ENCODE measurements around the gene ZMAT5.

ZMAT5 gene

DNA sequence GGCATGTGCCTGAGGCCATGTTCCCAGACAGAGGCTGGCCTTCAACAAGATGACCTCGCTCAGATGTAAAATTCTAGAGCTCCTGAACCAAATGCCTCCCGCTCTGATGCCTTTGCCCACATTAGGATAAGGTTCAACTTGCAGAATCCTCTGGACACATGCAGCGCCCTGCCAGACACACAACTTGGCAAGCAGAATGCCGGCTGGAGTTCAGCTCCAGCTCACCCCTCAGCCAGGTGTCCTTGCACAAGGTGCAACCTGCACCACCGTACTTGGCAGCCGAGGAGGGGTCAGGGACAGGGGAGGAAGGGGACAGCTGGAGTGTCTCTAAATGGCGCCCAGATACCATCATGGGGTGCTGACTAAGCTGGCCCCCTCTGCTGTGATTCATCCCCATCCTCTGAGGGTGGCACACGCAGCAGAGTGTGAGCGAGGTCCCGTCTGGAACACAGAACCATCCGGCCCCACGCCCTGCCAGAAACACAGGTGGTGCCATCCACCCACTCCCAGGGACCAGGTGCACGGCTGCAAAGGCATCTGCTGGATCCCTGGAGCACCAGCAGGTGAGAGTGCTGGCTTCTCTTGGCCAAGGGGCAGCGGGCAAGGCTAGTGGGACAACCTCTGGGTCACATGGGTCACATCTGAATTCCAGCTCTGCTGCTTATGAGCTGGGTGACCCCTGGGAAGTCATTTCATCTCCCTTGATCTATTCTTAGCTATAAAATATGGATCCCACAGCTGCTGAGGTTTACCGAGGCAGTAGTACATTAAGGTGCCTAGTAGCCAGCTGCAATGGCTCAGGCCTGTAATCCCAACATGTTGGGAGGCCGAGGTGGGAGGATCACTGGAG lies 12.8 kb downstream of the ZMAT5 start:
- no peaks in the 10 kb centered on the region for H3K4me1 ChIP-seq (ENCODE audit: control insufficient read depth, insufficient read depth, low read length, unreplicated experiment)
- H3K27me3 ChIP-seq (ENCODE audit: insufficient read depth, low read length): no peaks in the 10 kb centered on the region
- no peak overlapping the region for H3K27ac ChIP-seq (ENCODE audit: low read depth, low read length)
- no peaks in the 10 kb centered on the region for H3K79me2 ChIP-seq (ENCODE audit: control insufficient read depth, insufficient read depth, low read length, unreplicated experiment)
- no peak overlapping the region for H2AFZ ChIP-seq (ENCODE audit: low read length, unreplicated experiment)
- no peak overlapping the region for H3K4me3 ChIP-seq (ENCODE audit: low read depth, low read length)
- H3K36me3 ChIP-seq (ENCODE audit: insufficient read depth, low read length): no peaks in the 10 kb centered on the region

GRCh38 chr22:29751669-29752068 lies 15.1 kb downstream of the ZMAT5 start:
- no peaks in the 10 kb centered on the region for H3K27me3 ChIP-seq (ENCODE audit: insufficient read depth, low read length)
- no peaks in the 10 kb centered on the region for H3K36me3 ChIP-seq (ENCODE audit: insufficient read depth, low read length)
- no peak overlapping the region for H3K4me3 ChIP-seq (ENCODE audit: low read depth, low read length)
- H2AFZ ChIP-seq (ENCODE audit: low read length, unreplicated experiment): no peak overlapping the region
- H3K4me1 ChIP-seq (ENCODE audit: control insufficient read depth, insufficient read depth, low read length, unreplicated experiment): no peaks in the 10 kb centered on the region
- no peaks in the 10 kb centered on the region for H3K79me2 ChIP-seq (ENCODE audit: control insufficient read depth, insufficient read depth, low read length, unreplicated experiment)
- H3K27ac ChIP-seq (ENCODE audit: low read depth, low read length): no peak overlapping the region

GRCh38 chr22:29750559-29751538 lies 16.0 kb downstream of the ZMAT5 start:
- Histone ChIP-seq H3K4me3 (ENCODE audit: low read depth, low read length) (no peak overlapping the region), H3K79me2 (ENCODE audit: control insufficient read depth, insufficient read depth, low read length, unreplicated experiment) (no peaks in the 10 kb centered on the region), H3K27ac (ENCODE audit: low read depth, low read length) (no peak overlapping the region), H3K36me3 (ENCODE audit: insufficient read depth, low read length) (no peaks in the 10 kb centered on the region), H2AFZ (ENCODE audit: low read length, unreplicated experiment) (no peak overlapping the region), H3K27me3 (ENCODE audit: insufficient read depth, low read length) (no peaks in the 10 kb centered on the region), H3K4me1 (ENCODE audit: control insufficient read depth, insufficient read depth, low read length, unreplicated experiment) (no peaks in the 10 kb centered on the region)

- Histone ChIP-seq H3K27ac (ENCODE audit: low read depth, low read length) (no peak overlapping the region), H3K4me1 (ENCODE audit: control insufficient read depth, insufficient read depth, low read length, unreplicated experiment) (peaks cover under 1% of the 10 kb centered on the region), H3K27me3 (ENCODE audit: insufficient read depth, low read length) (no peaks in the 10 kb centered on the region), H3K4me3 (ENCODE audit: low read depth, low read length) (no peak overlapping the region), H2AFZ (ENCODE audit: low read length, unreplicated experiment) (no peak overlapping the region), H3K79me2 (ENCODE audit: control insufficient read depth, insufficient read depth, low read length, unreplicated experiment) (no peaks in the 10 kb centered on the region), H3K36me3 (ENCODE audit: insufficient read depth, low read length) (no peaks in the 10 kb centered on the region)
Measured at GRCh38 chr22:29750029-29750428, 16.8 kb downstream of the ZMAT5 start.

- Histone ChIP-seq H2AFZ (ENCODE audit: low read length, unreplicated experiment) (no peak overlapping the region), H3K4me1 (ENCODE audit: control insufficient read depth, insufficient read depth, low read length, unreplicated experiment) (peaks cover 2% of the 10 kb centered on the region), H3K27me3 (ENCODE audit: insufficient read depth, low read length) (no peaks in the 10 kb centered on the region), H3K4me3 (ENCODE audit: low read depth, low read length) (no peak overlapping the region), H3K27ac (ENCODE audit: low read depth, low read length) (no peak overlapping the region), H3K79me2 (ENCODE audit: control insufficient read depth, insufficient read depth, low read length, unreplicated experiment) (no peaks in the 10 kb centered on the region), H3K36me3 (ENCODE audit: insufficient read depth, low read length) (no peaks in the 10 kb centered on the region)
Measured at GRCh38 chr22:29748248-29748893, 18.4 kb downstream of the ZMAT5 start.

GRCh38 chr22:29747832-29748231 lies 19.0 kb downstream of the ZMAT5 start:
- Histone ChIP-seq H3K4me1 (ENCODE audit: control insufficient read depth, insufficient read depth, low read length, unreplicated experiment) (peaks cover 2% of the 10 kb centered on the region), H3K79me2 (ENCODE audit: control insufficient read depth, insufficient read depth, low read length, unreplicated experiment) (no peaks in the 10 kb centered on the region), H3K27ac (ENCODE audit: low read depth, low read length) (no peak overlapping the region)

DNA sequence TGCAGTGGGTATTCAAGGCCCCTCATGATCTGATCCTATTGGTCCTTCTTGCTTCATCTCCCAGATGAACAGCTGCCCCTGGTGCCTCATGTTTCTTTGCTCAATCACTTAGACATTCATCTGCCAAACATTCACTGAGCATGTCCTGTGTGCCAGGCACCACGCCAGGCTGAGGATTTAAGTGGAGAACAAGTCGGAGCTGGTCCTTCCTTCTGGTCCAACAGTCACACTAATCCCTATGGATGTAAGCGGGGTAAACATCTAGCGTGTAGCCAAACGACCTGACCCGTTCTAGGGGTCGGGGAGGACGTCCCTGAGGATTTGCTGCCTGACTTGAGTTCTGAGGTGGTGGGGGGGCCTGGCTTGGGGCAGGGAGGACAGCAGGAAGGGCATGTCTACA lies 21.9 kb downstream of the ZMAT5 start:
- Histone ChIP-seq H3K36me3 (ENCODE audit: insufficient read depth, low read length) (no peaks in the 10 kb centered on the region), H3K4me3 (ENCODE audit: low read depth, low read length) (no peak overlapping the region), H3K27me3 (ENCODE audit: insufficient read depth, low read length) (no peaks in the 10 kb centered on the region), H3K27ac (ENCODE audit: low read depth, low read length) (no peak overlapping the region), H3K4me1 (ENCODE audit: control insufficient read depth, insufficient read depth, low read length, unreplicated experiment) (peaks cover 2% of the 10 kb centered on the region), H2AFZ (ENCODE audit: low read length, unreplicated experiment) (no peak overlapping the region), H3K79me2 (ENCODE audit: control insufficient read depth, insufficient read depth, low read length, unreplicated experiment) (no peaks in the 10 kb centered on the region)

More at GRCh38 chr22:29747832-29748231, 19.0 kb downstream of the ZMAT5 start:
- H3K27me3 ChIP-seq (ENCODE audit: insufficient read depth, low read length): no peaks in the 10 kb centered on the region
- no peak overlapping the region for H3K4me3 ChIP-seq (ENCODE audit: low read depth, low read length)
- no peak overlapping the region for H2AFZ ChIP-seq (ENCODE audit: low read length, unreplicated experiment)
- H3K36me3 ChIP-seq (ENCODE audit: insufficient read depth, low read length): no peaks in the 10 kb centered on the region

DNA sequence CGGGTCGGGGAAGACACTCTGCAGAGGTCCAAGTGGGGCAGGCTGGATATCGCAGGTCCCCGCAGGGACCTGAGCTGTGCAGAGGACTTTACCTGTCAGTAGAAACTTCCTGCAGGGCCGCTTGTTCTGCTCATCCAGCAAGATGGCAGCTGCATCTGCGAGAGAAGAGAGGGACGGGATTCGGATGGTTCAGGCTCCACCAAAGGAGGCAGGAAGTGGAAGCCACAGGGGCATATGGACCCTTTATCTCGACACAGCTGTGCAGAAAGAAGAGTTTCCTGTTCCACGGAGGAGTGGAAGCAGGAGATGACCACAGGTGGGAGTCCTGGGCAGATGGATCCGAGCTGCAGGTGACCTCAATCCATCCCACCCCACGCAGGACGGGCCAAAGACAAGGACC lies 24.5 kb downstream of the ZMAT5 start:
- no peak overlapping the region for H3K4me3 ChIP-seq (ENCODE audit: low read depth, low read length)
- no peak overlapping the region for H2AFZ ChIP-seq (ENCODE audit: low read length, unreplicated experiment)
- peaks cover 2% of the 10 kb centered on the region for H3K4me1 ChIP-seq (ENCODE audit: control insufficient read depth, insufficient read depth, low read length, unreplicated experiment)
- H3K36me3 ChIP-seq (ENCODE audit: insufficient read depth, low read length): no peaks in the 10 kb centered on the region
- H3K79me2 ChIP-seq (ENCODE audit: control insufficient read depth, insufficient read depth, low read length, unreplicated experiment): no peaks in the 10 kb centered on the region
- H3K27ac ChIP-seq (ENCODE audit: low read depth, low read length): no peak overlapping the region
- no peaks in the 10 kb centered on the region for H3K27me3 ChIP-seq (ENCODE audit: insufficient read depth, low read length)

GRCh38 chr22:29741926-29742325 lies 24.9 kb downstream of the ZMAT5 start:
- Histone ChIP-seq H3K36me3 (ENCODE audit: insufficient read depth, low read length) (no peaks in the 10 kb centered on the region), H3K27ac (ENCODE audit: low read depth, low read length) (no peak overlapping the region), H3K4me1 (ENCODE audit: control insufficient read depth, insufficient read depth, low read length, unreplicated experiment) (peaks cover 2% of the 10 kb centered on the region), H3K27me3 (ENCODE audit: insufficient read depth, low read length) (no peaks in the 10 kb centered on the region), H2AFZ (ENCODE audit: low read length, unreplicated experiment) (no peak overlapping the region), H3K4me3 (ENCODE audit: low read depth, low read length) (no peak overlapping the region), H3K79me2 (ENCODE audit: control insufficient read depth, insufficient read depth, low read length, unreplicated experiment) (no peaks in the 10 kb centered on the region)

DNA sequence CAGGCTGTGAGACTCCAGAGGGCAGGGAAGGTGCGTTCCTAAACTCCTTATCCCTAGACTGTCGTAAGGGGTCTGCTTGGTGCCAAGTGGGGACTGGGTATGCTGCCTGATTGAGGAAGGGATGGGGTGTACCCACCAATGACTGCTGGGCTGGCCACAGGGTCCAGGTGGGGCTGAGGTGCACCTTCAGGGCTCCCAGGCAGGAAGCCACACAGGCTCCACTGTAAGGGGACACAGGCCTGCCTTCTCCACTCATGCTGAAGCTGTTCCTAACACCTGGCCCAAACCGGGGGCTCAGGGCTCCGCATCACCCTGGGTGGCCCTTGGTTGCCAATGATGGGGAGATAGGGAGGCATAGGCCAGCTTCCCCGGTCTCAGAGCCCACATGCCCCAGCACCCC lies 26.6 kb downstream of the ZMAT5 start:
- Histone ChIP-seq H3K4me3 (ENCODE audit: low read depth, low read length) (no peak overlapping the region), H3K36me3 (ENCODE audit: insufficient read depth, low read length) (no peaks in the 10 kb centered on the region), H3K79me2 (ENCODE audit: control insufficient read depth, insufficient read depth, low read length, unreplicated experiment) (no peaks in the 10 kb centered on the region), H2AFZ (ENCODE audit: low read length, unreplicated experiment) (no peak overlapping the region), H3K27ac (ENCODE audit: low read depth, low read length) (no peak overlapping the region), H3K4me1 (ENCODE audit: control insufficient read depth, insufficient read depth, low read length, unreplicated experiment) (peaks cover 2% of the 10 kb centered on the region), H3K27me3 (ENCODE audit: insufficient read depth, low read length) (no peaks in the 10 kb centered on the region)

All from ACC112 (cell line).